Lung (tissue), 16 donors: ENCODE results near the gene RGL3. TPM values are rescaled to one million over a fixed set of nuclear protein-coding genes. Genes with fewer than 3 reads are reported as not detected.
A peak's percentile ranks its signal among the peaks of the same experiment; 100 is the strongest.
"Not testable (repeated sequence)": the region's sequence is repeated elsewhere in the genome, so short reads cannot be mapped to it uniquely, and the experiment has no call there.

Source experiments
- ATAC-seq: fragments of 200-7000 bp; cut with Tn5 transposase; one replicate; pipeline ENCODE4 v1.9.1; 2020; ENCODE audit warnings: moderate number of reproducible peaks; ENCODE audit not compliant: insufficient read depth, low FRiP score
- DNase-seq, 3 donors: peaks; one replicate each; pipeline ENCODE4 v3.0.0-alpha.2; 2013 to 2017
- H3K27ac ChIP-seq, 2 donors: one replicate each; pipeline ENCODE4 v1.5.1; 2013; ENCODE audit warnings: mild to moderate bottlenecking in 2 of 2, moderate library complexity in 2 of 2, control low read depth in 1 of 2, inconsistent platforms in 1 of 2, low read depth in 1 of 2, low read length in 1 of 2
- H3K27me3 ChIP-seq, 3 donors: one replicate each; pipeline ENCODE4 v1.5.1; 2013; ENCODE audit warnings: low read length in 2 of 3; ENCODE audit not compliant: control insufficient read depth in 3 of 3, insufficient read depth in 3 of 3
- H3K36me3 ChIP-seq, 4 donors: one replicate each; pipeline ENCODE4 v1.5.1; 2013; ENCODE audit warnings: low read length in 4 of 4, mild to moderate bottlenecking in 1 of 4, moderate library complexity in 1 of 4; ENCODE audit not compliant: control insufficient read depth in 4 of 4, insufficient read depth in 4 of 4
- H3K4me1 ChIP-seq, 5 donors: one replicate each; pipeline ENCODE4 v1.5.1; 2013; ENCODE audit warnings: low read length in 5 of 5, mild to moderate bottlenecking in 2 of 5, moderate library complexity in 1 of 5; ENCODE audit not compliant: control insufficient read depth in 5 of 5, insufficient read depth in 5 of 5
- H3K4me3 ChIP-seq: one replicate; pipeline ENCODE4 v1.5.1; 2013; ENCODE audit warnings: mild to moderate bottlenecking, control low read depth, moderate library complexity
- H3K9ac ChIP-seq, 2 donors: one replicate each; pipeline ENCODE4 v1.5.1; 2013; ENCODE audit warnings: low read length in 2 of 2, control low read depth in 1 of 2; ENCODE audit not compliant: insufficient read depth in 1 of 2
- H3K9me3 ChIP-seq, 4 donors: one replicate each; pipeline ENCODE4 v1.5.1; 2013; ENCODE audit warnings: low read length in 3 of 4, mild to moderate bottlenecking in 1 of 4, moderate library complexity in 1 of 4; ENCODE audit not compliant: control insufficient read depth in 4 of 4, insufficient read depth in 3 of 4
- WGBS, 2 donors: extraction: QIAGEN DNeasy Blood & Tissue Kit; methylation state at CpG; one replicate each; pipeline ENCODE4 v1.1.7; 2013; 5-methylcytosine and 5-hydroxymethylcytosine counted together
- long read RNA-seq, 5 donors: transcript quantifications; one replicate each; lab custom pipeline, GENCODE V29; 2026
- polyA plus RNA-seq, 2 donors: library from polyadenylated mRNA; stranded (reverse); fragments of 200-250 nt; gene quantifications; one replicate each; pipeline ENCODE4 v1.2.1, GENCODE V29; 2013
- total RNA-seq, 2 donors: library from RNA; depleted of rRNA in 1 of 2; stranded (reverse); fragments of >200 nt in 1 of 2; gene quantifications; one replicate each; pipeline ENCODE4 v1.2.1, GENCODE V29; 2014 to 2021
- TF ChIP-seq, protein P1 (sequence below): IDR thresholded peaks from 2 replicates; pipeline ENCODE4 v1.5.1; 2012; ENCODE audit warnings: mild to moderate bottlenecking; ENCODE audit errors: control extremely low read depth, extremely low read depth
- donor health status: control.
- donor health status: control.
- donor health status: Bipolar disorder and iron deficiency.
- donor health status: healthy.
- donor health status: DM: yes; HTN: yes; CAD: no.

Gene RGL3, protein sequence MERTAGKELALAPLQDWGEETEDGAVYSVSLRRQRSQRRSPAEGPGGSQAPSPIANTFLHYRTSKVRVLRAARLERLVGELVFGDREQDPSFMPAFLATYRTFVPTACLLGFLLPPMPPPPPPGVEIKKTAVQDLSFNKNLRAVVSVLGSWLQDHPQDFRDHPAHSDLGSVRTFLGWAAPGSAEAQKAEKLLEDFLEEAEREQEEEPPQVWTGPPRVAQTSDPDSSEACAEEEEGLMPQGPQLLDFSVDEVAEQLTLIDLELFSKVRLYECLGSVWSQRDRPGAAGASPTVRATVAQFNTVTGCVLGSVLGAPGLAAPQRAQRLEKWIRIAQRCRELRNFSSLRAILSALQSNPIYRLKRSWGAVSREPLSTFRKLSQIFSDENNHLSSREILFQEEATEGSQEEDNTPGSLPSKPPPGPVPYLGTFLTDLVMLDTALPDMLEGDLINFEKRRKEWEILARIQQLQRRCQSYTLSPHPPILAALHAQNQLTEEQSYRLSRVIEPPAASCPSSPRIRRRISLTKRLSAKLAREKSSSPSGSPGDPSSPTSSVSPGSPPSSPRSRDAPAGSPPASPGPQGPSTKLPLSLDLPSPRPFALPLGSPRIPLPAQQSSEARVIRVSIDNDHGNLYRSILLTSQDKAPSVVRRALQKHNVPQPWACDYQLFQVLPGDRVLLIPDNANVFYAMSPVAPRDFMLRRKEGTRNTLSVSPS
- total RNA-seq, result 10 to 100 TPM; 35.2 to 45.2 TPM
- polyA plus RNA-seq, result 10 to 100 TPM; 10.4 to 39.3 TPM
- long read RNA-seq, donor 1, partial matches to known transcripts, result 9 of 9 reads
- long read RNA-seq, donor 1, other reads (novel, unspliced or antisense), result 0 of 9 reads
- long read RNA-seq, donor 2, partial matches to known transcripts, result 0 of 1 reads
- long read RNA-seq, donor 2, other reads (novel, unspliced or antisense), result 0 of 1 reads
- long read RNA-seq, donor 3, partial matches to known transcripts, result 0 of 3 reads
- long read RNA-seq, donor 3, other reads (novel, unspliced or antisense), result 0 of 3 reads
- long read RNA-seq, donor 4, partial matches to known transcripts, result 77 of 87 reads
- long read RNA-seq, donor 4, other reads (novel, unspliced or antisense), result 8 of 87 reads
- long read RNA-seq, donor 5, result 0 reads

DNA sequence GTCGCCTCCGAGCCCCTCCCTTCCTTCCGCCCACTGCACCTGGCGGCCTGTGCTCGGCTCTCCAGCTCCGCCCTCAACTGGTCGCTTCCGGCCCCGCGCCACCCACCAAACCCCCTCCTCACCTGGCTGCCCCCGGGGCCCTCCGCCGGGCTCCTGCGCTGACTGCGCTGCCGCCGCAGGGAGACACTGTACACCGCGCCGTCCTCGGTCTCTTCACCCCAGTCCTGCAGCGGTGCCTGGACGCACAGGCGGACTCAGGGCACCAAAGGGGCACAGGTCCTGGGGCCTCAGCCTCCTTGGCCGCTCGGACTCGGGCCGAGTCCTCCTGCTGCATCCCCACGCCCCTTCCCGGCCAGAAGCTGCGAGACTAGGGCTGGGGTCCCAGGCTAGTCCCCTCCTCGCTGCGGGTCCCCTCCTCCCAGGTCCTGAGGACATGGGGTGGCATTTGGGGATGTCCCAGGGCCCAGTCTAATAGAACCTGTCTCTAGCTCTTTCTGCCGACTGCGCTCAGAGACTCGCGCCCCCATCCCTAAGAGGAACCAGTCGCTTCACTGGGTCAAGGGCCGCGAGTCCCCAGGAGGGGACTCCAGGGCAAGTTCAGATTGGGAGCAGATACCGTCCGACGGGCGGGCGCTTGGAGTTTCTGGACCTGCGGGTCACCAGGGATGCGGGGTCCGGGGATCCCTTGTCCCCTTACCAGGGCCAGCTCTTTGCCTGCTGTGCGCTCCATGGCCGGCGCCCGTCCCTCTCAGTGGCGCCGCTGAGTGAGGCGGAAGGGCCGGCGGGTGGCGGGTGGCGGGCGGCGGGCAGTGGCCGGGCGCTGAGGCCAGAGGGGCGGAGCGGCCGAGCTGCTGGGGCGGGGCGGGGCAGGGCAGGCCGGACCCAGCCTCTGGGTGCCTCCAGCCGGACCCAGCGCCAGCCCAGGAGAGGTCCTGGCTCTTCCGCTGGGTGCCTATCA is at the start of gene RGL3:
Gene RGL3, minus strand, starts transcription at position 766 of the 958 bp plus-strand sequence. Its CDS starts 36 bp downstream, at position 730.
- ATAC-seq, result peak; percentile 63
- peak; percentile 25 to 72 (median 70) for DNase-seq
- no peak within 1 kb of the TSS for H3K9ac ChIP-seq

DNA sequence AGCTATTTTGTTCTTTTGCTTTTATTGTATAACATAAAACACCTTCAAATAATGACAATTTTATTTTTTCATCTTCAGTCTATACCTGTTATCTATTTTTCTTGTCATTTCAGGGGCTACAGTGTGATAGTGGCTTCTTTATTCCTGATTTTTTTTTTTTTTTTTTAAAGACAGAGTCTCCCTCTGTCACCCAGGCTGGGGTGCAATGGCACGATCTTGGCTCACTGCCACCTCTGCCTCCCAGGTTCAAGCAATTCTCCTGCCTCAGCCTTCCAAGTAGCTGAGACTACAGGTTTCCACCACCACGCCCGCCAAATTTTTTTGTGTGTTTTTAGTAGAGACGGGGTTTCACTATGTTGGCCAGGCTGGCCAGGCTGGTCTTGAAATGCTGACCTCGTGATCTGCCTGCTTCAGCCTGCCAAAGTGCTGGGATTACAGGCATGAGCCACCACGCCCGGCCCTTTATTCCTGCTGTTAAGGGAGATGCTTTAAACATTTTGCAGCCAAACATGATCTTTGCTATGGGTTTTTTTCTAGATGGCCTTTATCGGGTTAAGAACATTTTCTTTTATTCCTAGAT is 49.2 kb upstream of the RGL3 start:
- DNase-seq, H3K9ac ChIP-seq: not testable (repeated sequence)

More for the DNA sequence above, at the start of gene RGL3:
- WGBS, 2 donors, result 2% methylated on average over 59 to 72 of the region's 72 CpGs
- TF ChIP-seq, protein P1, sequence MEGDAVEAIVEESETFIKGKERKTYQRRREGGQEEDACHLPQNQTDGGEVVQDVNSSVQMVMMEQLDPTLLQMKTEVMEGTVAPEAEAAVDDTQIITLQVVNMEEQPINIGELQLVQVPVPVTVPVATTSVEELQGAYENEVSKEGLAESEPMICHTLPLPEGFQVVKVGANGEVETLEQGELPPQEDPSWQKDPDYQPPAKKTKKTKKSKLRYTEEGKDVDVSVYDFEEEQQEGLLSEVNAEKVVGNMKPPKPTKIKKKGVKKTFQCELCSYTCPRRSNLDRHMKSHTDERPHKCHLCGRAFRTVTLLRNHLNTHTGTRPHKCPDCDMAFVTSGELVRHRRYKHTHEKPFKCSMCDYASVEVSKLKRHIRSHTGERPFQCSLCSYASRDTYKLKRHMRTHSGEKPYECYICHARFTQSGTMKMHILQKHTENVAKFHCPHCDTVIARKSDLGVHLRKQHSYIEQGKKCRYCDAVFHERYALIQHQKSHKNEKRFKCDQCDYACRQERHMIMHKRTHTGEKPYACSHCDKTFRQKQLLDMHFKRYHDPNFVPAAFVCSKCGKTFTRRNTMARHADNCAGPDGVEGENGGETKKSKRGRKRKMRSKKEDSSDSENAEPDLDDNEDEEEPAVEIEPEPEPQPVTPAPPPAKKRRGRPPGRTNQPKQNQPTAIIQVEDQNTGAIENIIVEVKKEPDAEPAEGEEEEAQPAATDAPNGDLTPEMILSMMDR, result no peak
- Histone ChIP-seq H3K4me1 (peaks cover 0 to 21% (median 10%) of the 10 kb centered on the region in 5 donors), H3K36me3 (no peaks in the 10 kb centered on the region), H3K27ac (peak within 1 kb of the TSS in 1 of 2 donors; percentile 50), H3K27me3 (peaks cover 0 to 46% (median 42%) of the 10 kb centered on the region in 3 donors), H3K4me3 (peak within 1 kb of the TSS; percentile 33), H3K9me3 (peaks cover 0 to 2% (median 0%) of the 10 kb centered on the region in 4 donors)

DNA sequence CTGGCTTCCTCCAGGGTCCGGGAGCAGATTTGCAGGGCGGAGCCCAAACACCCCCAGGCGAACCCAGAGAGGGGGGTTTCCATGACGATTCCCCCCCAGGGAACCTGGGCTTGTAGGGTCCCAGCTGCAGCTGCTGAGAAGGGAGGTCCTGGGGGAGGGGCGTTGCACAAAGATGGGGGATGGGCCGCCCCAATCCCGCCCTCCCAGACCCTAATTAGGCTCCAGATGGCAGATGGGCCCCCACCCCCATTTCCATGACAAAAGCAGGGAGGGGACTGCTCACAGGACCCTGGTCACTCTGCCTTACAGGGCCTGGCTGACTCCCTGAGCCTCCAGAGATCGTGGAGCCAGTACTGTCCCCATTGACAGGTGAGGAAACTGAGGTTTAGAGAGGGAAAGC is 46.5 kb upstream of the RGL3 start:
- ATAC-seq, result no peak
- WGBS, 2 donors, result 39 to 49% methylated on average over 8 of the region's 8 CpGs

More for the DNA sequence above, 49.2 kb upstream of the RGL3 start:
- H3K27ac ChIP-seq, H3K4me3 ChIP-seq, H3K36me3 ChIP-seq, ATAC-seq, H3K9me3 ChIP-seq, H3K4me1 ChIP-seq, H3K27me3 ChIP-seq: not testable (repeated sequence)
- 64 to 78% methylated on average over 8 of the region's 8 CpGs for WGBS, 2 donors

More for the DNA sequence above, 46.5 kb upstream of the RGL3 start:
- Histone ChIP-seq H3K4me1 (peaks cover 0 to 5% (median 0%) of the 10 kb centered on the region in 5 donors), H3K4me3 (no peak overlapping the region), H3K27me3 (no peaks in the 10 kb centered on the region), H3K27ac (no peak overlapping the region), H3K36me3 (no peaks in the 10 kb centered on the region), H3K9ac (no peak overlapping the region), H3K9me3 (peaks cover 0 to 6% (median 2%) of the 10 kb centered on the region in 4 donors)
- no peak for DNase-seq
- TF ChIP-seq, protein P1, result no peak
